GM19463 (cell line): ENCODE data around the gene MAU2.
"Not testable (repeated sequence)": the region's sequence is repeated elsewhere in the genome, so short reads cannot be mapped to it uniquely, and the experiment has no call there.

Experiments used
- ATAC-seq: cut with Tn5 transposase; IDR thresholded peaks from one replicate; pipeline ENCODE4 v1.9.1; 2021; ENCODE audit warnings: mild to moderate bottlenecking, moderate library complexity; ENCODE audit not compliant: unreplicated experiment

The MAU2 gene

DNA sequence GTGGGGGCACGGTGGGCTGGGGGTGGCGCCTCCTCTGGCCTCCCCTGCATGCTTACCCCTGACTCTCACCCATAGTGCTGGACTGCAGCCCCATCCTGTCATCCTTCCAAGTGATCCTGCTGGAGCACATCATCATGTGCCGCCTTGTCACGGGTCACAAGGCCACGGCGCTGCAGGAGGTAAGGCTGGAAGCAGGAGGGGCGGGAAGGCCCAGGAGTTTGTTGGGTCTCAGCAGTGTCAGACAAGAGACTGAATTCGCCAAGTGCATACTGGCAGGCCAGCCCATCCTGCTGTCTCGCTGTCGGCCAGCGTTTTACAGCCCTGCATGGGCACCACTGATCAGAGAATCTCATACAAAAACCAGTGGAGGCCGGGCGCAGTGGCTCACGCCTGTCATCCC lies 23.1 kb downstream of the MAU2 start:
- ATAC-seq: no peak

DNA sequence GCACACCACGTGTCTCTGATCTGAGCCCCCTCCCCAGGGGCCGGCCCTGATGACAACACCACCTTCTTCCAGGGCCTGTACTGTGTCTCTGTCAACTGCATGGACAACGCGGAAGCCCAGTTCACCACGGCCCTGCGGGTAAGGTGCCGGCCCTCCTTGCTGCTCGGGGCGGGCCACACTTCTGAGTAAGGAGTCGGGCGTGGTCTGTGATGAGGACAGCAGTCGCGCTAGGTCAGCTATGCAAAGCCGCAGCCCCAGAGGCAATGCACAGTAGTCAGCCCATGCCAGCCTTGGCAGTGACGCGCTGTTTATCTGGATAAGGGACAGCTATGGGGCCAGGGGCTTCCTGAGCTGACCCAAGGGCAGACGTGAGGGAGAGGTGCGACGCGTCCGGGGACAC lies 24.6 kb downstream of the MAU2 start:
- ATAC-seq: no peak

DNA sequence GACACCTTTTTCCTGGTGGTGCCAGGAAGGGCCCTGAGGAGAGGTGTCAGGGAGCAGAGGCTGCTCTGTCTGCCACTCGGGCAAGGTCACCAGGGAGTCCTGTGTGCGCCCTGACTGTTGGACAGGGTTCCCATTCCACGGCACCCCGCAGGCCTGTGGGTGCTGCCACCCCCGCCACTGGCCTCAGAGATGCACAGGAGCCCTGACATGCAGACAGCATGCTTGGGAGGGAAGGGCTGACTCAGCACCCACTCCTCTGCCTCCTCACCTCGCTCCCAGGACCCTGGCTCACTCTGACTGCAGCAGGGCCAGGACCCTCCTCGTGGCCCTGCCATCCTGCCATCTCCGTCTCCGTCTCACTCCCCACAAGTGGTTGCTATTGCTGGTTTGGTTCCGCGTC lies 25.3 kb downstream of the MAU2 start:
- no peak for ATAC-seq

DNA sequence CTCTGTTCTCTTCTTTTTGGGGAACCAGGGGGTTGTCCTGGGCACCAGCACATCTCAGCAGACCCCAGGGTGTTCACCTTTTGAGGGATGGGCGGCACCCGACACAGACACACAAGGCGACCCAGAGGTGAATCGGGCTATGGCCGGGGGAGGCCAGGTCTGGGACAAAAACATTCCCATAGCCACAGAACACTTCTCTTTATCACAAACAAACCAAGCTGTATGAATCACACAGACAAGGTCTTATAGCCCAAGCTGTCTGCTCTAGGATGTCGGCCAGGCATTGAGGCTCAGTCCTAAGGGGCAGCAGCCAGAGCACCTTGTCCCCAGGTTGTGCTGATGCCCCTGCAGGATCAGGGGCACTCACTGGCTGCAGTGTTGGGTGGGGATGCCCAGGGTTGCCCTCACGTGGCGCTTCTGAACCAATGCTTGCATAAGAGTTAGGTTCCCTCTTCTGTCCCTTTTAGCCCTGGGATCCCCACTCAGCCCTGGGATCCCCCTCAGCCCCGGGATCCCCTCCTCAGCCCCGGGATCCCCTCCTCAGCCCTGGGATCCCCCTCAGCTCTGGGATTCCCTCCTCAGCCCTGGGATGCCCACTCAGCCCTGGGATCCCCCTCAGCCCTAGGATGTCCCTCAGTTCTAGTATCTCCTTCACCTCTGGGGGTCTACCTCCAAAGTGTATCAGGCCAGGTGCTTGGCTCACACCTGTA lies 26.9 kb downstream of the MAU2 start:
- ATAC-seq: no peak

DNA sequence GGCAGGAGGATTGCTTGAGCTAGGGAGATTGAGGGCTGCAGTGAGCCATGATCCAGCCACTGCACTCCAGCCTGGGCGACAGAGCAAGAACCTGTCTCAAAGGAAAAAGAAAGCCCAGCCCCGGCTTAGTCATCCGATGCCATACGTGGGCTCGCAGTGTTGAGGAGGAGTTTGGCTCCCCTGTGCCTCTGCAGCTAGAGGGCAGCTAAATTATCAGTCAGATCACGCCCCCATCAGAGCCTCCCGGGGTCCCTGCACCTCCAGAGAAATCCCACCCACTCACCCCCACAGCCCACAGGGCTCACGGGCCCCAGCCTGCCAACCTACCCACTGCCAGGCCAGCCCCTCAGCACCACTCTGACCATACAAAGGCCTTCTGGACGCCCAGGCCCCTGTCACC lies 27.6 kb downstream of the MAU2 start:
- no peak for ATAC-seq

DNA sequence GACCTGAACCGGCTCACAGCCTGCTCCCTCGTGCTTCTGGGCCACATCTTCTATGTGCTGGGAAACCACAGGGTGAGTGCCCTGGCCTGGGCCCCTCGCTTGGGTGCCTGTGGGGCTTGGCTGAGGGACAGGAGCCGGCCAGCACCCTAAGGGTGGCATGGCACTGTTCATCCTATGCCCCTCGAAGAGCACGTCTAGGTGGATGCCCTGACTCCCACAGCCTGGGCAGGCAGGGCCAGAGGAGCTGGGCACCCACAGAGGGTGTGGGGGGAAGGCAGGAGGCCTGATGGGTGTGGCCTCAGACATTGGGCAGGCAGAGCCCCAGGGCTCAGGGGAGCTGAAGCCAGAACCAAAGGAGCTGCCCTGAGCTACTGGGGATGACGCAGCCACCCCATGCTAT lies 28.7 kb downstream of the MAU2 start:
- no peak for ATAC-seq

DNA sequence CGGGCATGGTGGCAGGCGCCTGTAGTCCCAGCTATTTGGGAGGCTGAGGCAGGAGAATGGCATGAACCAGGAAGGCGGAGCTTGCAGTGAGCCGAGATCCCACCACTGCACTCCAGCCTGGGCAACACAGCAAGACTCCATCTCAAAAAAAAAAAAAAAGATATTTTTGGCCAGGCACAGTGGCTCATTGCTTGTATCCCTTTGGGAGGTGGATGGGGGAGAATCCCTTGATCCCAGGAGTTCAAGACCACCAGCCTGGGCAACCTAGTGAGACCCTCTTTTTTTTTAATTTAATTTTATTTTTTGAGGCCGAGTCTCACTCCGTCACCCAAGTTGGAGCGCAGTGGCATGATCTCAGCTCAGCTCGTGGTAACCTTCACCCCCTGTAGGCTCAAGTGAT lies 30.1 kb downstream of the MAU2 start:
- not testable (repeated sequence) for ATAC-seq

DNA sequence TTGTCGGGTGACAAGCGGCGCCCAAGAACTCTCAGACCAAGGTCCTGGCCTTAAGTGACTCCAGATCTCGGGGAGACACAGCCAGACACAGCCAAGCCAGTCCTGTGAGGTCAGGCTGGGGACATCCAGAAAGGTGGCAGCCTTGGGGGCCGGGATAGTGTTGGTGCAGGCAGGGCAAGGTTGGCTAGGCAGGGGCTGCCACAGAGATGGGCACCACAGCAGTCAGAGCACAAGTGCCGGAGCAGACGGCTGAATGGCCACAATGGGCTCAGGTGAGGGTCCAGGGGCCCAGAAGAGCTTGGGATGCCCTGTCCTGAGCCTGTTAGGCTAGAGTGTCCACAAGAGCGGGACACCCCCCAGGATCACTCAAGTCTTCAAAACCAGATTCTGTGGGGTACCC lies 32.2 kb downstream of the MAU2 start:
- ATAC-seq: no peak

DNA sequence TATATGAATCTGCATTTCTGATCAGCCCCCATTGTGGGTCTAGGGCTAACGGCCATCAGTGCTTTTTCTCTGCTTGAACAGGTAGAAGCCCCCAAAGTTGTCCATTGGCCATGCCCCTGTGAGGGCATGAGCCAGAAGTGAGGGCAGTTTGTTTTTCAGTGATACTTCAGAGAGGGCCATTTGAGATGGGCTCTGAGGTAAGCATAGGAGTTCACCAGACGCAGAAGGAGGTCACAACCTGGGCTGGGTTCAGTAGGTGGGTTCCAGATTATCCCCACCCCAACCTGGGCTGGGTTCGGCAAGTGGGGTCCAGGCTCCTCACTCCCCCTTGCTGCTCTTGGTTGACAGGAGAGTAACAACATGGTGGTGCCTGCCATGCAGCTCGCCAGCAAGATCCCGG lies 33.4 kb downstream of the MAU2 start:
- ATAC-seq: no peak

DNA sequence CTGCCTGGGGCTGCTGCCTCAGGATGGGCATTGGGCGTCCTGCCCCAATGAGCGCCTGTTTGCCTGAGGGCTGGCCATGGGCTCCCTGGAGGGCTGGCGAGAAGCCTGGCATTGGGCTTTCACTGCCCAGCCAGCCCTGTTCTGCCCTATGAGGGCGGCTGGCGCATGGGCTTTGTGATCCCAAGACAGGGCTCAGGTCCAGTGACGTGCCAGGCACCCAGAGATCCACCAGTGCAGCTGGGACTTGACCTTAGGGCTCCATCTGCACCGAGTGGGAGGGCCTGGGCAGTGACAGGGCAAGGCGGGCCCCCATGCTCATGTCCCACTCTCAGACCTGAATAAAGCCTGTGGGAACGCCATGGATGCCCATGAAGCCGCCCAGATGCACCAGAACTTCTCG lies 34.3 kb downstream of the MAU2 start:
- ATAC-seq: no peak

DNA sequence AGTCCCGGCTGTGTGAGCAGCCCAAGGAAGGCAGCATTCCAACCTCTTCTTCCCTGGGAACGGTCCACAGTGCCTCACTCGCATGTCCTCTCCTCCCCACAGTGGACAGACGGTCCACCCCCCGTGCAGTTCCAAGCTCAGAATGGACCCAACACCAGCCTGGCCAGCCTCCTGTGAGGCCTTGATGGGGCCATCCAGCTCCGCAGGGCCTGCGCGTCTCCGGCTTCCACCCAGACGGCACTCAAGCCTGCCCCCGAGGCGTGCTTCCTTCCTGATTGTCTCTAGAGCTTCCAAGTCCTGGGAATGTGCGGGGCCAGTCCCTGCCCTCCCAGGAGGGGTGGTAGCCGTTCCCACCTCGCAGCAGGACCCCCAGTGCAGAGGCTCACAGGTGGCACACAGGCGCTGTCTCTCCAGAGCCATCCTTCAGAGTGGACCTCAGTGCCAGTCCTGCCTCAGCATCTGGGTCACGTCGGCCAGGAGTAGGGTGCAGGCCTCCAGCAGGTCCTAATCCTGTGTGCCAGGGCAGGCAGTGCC lies 35.0 kb downstream of the MAU2 start:
- ATAC-seq: no peak

DNA sequence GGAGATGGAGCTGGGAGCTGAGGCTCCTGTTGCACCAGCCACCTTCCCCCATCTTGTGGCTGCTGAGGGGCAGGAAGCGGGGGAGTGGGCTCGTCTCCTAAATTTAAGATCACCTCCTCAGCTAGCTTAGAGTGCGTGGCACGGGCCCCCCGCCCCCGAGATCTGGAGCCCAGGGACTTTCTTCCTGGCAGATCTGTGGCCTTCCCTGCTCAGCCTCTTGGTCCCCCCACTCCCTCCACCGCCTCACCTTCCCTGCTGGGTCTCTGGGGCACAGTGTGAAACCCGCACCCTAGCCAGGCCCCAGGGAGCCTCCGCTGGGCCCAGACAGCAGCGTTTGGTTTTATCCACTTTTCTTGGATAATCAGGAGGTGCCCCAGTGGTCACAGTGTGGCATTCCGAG lies 35.9 kb downstream of the MAU2 start:
- ATAC-seq: no peak

DNA sequence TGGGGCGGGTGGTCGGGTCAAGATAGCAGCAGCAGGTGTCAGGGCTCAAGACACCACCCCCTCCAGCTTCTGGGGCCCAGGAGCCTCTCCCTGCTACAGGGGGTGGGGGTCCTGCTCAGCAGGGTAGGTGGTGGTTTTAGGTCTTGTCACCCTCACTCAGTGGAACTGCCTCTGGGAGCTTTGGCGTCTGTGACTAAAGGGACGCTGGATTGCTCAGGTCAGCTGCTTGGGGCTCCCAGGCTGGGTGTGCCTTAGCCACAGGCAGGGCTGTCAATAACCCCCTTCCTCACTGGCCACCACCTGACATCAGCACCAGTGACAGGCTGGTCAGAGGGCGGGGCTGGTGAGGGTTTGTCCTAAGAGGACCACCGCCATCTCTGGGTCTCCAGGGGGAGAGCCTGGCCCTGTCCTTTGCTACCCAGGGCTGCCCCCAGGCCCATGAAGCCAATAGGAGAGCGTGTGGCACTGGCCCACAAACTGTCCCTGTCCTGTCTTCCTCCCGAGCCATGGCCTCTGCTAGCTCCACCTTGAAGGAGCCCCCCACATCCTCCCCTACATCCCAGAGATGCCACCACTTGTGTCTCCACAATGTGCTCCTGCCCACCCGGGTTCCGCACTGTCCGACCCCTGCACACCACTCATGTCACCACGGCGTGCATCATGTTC lies 36.4 kb downstream of the MAU2 start:
- no peak for ATAC-seq

DNA sequence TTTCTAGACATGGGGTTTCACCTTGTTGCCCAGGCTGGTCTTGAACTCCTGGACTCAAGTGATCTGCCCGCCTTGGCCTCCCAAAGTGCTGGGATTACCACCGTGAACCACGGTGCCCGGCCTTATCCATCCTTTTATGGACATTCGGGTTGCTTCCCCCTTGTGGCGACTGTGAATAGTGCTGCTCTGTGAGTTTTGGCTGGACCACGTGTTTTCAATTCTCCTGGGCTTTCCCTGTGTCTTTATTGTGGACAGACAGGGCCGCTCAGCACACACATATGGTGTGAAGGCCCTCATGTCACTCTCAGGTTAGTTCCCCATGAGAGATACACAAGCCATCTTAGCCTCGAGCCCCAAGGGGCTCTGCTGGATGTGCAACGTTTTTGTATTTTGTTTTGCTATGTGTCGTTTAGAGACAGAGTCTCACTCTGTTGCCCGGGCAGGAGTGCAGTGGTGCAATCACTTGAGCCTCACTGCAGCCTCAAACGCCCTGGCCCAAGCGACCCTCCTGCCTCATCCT lies 40.5 kb downstream of the MAU2 start:
- peak; percentile 73 for ATAC-seq

DNA sequence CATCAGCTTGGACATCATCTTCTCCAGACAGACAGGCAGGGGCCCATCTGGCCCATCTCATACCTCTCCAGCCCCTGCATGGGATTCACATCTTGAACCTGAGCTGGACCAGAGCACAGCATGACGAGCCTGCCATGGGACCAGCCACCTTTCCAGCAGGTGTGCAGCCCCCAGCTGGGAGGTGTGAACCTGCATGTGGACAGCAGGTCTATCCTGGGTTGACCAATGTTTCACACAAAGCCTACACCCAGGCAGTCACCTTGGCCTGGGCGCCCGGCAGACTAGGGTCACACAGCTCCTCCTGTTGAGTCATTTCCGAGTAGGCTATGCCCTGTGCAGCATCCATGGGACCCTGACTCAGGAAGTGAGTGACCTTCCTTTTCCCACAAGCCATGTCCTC lies 41.4 kb downstream of the MAU2 start:
- ATAC-seq: no peak

DNA sequence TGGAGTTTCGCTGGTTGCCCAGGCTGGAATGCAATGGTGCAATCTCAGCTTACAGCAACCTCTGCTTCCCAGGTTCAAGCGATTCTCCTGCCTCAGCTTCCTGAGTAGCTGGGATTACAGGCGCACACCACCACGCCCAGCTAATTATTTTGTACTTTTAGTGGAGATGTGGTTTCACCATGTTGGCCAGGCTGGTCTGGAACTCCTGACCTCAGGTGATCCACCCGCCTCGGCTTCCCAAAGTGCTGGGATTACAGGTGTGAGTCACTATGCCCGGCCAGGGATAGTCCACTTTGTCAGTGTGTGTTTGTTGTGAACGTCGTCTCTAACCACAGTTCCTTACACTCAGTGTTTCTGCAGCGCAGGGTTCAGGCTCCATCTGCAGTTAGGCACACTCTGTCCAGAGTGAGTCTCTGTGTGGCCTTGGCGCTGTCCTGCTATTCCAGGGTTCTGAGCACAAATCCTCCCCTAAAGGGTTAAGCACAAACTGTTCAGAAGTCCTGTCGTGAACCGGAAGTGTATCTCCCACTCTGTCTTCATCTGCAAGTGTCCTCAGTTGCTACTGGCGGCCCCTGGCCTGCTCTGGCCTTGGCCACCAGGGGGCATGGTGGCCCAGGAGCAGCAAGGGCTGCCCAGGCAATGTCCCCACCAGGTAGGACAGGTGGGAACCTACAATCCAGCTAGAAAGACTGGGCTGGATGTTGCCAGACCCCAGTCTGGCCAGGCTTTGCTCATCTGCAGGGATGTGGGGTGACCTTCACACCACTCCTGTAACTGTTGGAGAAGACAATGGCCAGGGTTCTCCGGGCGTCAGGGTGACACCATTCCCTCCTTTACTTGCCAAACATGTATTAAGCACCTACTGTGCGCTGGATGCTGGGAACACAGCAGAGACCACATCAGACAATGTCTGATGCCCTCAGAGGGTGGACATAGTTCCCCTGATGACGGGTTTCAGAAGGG lies 46.1 kb downstream of the MAU2 start:
- peak; percentile 81 for ATAC-seq

DNA sequence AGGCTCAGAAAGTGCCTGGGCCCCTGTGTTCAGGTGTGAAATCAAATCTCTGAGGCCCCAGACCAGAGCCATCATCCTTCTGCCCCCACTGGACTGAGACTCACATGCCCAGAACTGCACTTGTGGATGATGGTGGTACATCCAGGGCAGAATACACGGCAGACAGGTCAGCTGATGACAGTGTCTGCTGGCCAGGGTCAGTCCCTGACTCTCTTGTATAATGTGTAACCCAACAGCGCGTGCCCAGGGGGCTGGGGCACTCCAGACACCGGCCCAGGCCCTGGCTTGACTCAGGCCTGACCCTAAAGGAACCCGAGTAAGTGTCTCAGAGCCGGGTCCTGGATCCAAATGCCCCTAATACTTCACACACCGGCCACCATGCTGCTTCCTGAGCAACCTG lies 47.5 kb downstream of the MAU2 start:
- ATAC-seq: no peak

DNA sequence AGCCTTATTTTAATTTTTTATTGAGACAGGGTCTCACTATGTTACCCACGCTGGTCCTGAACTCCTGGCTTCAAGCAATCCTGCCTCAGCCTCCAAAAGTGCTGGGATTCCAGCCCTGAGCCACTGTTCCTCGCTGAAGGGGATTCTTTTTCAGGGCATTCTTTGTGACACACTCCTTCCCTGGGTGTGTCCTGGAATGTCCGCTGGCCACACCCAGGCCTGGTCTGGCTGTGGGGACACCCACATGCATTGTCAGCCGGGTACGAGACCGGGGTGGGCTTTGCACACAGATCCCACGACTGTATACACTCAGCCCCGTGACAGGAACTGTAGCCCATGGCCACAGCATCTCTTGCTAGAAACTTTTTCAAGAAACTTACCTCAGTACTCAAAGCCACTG lies 50.4 kb downstream of the MAU2 start:
- ATAC-seq: no peak

DNA sequence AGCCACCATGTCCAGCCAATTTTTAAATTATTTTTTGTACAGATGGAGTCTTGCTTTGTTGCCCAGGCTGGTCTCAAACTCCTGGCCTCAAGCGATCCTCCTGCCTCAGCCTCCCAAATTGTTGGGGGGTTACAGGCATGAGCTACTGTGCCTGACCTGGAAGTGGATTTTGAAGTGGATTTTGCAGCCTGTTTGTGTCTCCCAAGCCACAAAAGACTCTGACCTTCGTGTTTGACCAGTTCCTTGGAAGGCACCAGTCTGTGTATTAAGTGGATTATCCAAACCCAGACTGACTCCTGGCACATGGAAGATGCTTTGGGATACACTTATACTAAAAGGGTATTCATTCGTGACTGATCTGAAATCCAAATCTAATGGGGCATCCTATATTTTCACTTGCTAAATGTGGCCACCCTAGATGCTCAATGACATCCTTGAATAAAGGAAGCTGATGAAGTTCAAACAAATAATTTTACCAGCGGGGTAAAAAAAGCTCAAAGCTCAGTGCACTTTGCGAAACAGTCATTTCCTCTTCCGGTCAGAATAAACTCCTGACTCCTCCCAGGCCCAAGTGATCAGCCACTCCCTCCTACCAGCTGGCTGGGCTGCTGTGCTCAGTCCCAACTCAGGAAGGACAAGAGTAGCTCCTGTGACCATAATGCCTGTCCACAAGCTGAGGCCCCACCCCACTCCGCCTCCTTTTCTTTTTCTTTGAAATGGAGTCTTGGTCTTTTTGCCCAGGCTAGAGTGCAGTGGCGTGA lies 52.2 kb downstream of the MAU2 start:
- peak; percentile 90 for ATAC-seq

DNA sequence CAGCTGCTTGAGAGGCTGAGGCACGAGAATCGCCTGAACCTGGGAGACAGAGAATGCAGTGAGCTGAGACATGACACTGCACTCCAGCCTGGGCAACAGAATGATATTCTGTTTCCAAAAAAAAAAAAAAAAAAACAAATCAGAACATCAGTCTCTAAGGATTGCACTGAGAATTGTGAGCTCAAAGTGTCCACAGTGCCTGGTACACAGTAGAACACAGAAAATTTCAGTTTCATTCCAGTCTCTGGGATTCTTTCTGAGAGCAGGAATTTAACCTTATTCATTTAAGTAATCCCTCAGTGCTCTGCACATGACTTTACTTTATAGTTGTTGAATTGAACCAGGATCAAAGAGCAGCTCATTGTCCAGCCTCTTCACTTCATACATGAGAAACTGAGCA lies 58.9 kb downstream of the MAU2 start:
- ATAC-seq: no peak

DNA sequence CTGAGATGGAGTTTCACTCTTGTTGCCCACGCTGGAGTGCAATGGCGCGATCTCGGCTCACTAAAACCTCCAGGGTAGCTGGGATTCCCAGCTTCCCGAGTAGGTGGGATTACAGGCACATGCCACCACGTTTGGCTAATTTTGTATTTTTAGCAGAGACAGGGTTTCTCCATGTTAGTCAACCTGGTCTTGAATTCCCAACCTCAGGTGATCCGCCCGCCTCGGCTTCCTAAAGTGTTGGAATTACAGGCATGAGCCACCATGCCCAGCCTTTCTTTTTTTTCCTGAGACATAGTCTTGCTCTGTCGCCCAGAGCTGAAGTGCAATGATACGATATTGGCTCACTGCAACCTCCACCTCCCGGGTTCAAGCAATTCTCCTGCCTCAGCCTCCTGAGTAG lies 59.7 kb downstream of the MAU2 start:
- ATAC-seq: not testable (repeated sequence)
